Activated T-cell treated with anti-CD3 and anti-CD28 coated beads, Interleukin-2, amount 50 U/mL, for 72 hours (primary cell): ENCODE measurements around the gene STX12. TPM values are rescaled to one million over a fixed set of nuclear protein-coding genes. Genes with fewer than 3 reads are reported as not detected.
"Not testable (repeated sequence)": the region's sequence is repeated elsewhere in the genome, so short reads cannot be mapped to it uniquely, and the experiment has no call there.

Source experiments
- ATAC-seq, 2 donors: fragments of 150-1000 bp; cut with Tn5 transposase; replicated peaks in 1 of 2; 2 replicates each; pipeline ENCODE4 v1.10.0; 2021; ENCODE audit warnings: moderate library complexity in 2 of 2, mild to moderate bottlenecking in 1 of 2
- DNase-seq, 2 donors: peaks; one replicate each; pipeline ENCODE4 v3.0.0; 2021 to 2022; ENCODE audit warnings: mixed read lengths in 1 of 2
- H3K27ac Mint-ChIP-seq: one replicate; pipeline ENCODE4 v1.8.0; 2022; ENCODE audit warnings: mild to moderate bottlenecking, moderate library complexity, mixed read lengths
- H3K27me3 Mint-ChIP-seq: one replicate; pipeline ENCODE4 v1.8.0; 2022; ENCODE audit warnings: low read depth, mixed read lengths
- H3K36me3 Mint-ChIP-seq, 2 donors: one replicate each; pipeline ENCODE4 v1.8.0; 2022; ENCODE audit warnings: mixed read lengths in 2 of 2, mild to moderate bottlenecking in 1 of 2; ENCODE audit not compliant: insufficient read depth in 2 of 2
- H3K4me1 Mint-ChIP-seq: one replicate; pipeline ENCODE4 v1.8.0; 2022; ENCODE audit warnings: low read depth, mixed read lengths
- H3K4me3 Mint-ChIP-seq, 2 donors: one replicate each; pipeline ENCODE4 v1.8.0; 2022; ENCODE audit warnings: mild to moderate bottlenecking in 2 of 2, mixed read lengths in 2 of 2, moderate library complexity in 2 of 2
- H3K9me3 Mint-ChIP-seq, 2 donors: one replicate each; pipeline ENCODE4 v1.8.0; 2022; ENCODE audit warnings: mixed read lengths in 2 of 2
- total RNA-seq, 2 donors: library from RNA; stranded (reverse); gene quantifications; one replicate each; pipeline ENCODE4 v1.2.3, GENCODE V29; 2022

The STX12 gene
- total RNA-seq, 2 donors from 2014 or later = 24.7 to 25.0 TPM

- ATAC-seq = no peak
- H3K4me1 Mint-ChIP-seq = peaks cover 12% of the 10 kb centered on the region
- no peaks in the 10 kb centered on the region for H3K27me3 Mint-ChIP-seq
- DNase-seq = no peak
- peaks cover 2 to 4% of the 10 kb centered on the region in 2 donors for H3K36me3 Mint-ChIP-seq
- no peak overlapping the region for H3K4me3 Mint-ChIP-seq
- H3K27ac Mint-ChIP-seq = no peak overlapping the region
- no peaks in the 10 kb centered on the region for H3K9me3 Mint-ChIP-seq
Measured at GRCh38 chr1:27784700-27785099, 11.7 kb downstream of the STX12 start.

- Mint-ChIP-seq H3K36me3 (peaks cover 2 to 9% of the 10 kb centered on the region in 2 donors), H3K9me3 (no peaks in the 10 kb centered on the region), H3K27ac (peak overlapping the region; percentile 72), H3K4me3 (no peak overlapping the region), H3K4me1 (peaks cover 6% of the 10 kb centered on the region), H3K27me3 (no peaks in the 10 kb centered on the region)
- DNase-seq (no peak), ATAC-seq (no peak)
Measured at GRCh38 chr1:27785781-27786455, 12.9 kb downstream of the STX12 start.

- DNase-seq (no peak), ATAC-seq (no peak)
- H3K27me3 Mint-ChIP-seq = no peaks in the 10 kb centered on the region
- H3K4me1 Mint-ChIP-seq = peaks cover 6% of the 10 kb centered on the region
- H3K27ac Mint-ChIP-seq = no peak overlapping the region
- H3K36me3 Mint-ChIP-seq = peaks cover 2 to 9% of the 10 kb centered on the region in 2 donors
- H3K4me3 Mint-ChIP-seq = no peak overlapping the region
- no peaks in the 10 kb centered on the region for H3K9me3 Mint-ChIP-seq
Measured at GRCh38 chr1:27787895-27788294, 14.9 kb downstream of the STX12 start.

GRCh38 chr1:27789540-27790041, 16.6 kb downstream of the STX12 start:
- ATAC-seq = no peak
- H3K4me3 Mint-ChIP-seq = no peak overlapping the region
- H3K36me3 Mint-ChIP-seq = peaks cover 2 to 13% of the 10 kb centered on the region in 2 donors
- no peaks in the 10 kb centered on the region for H3K27me3 Mint-ChIP-seq
- H3K9me3 Mint-ChIP-seq = no peaks in the 10 kb centered on the region
- DNase-seq = no peak
- peaks cover 6% of the 10 kb centered on the region for H3K4me1 Mint-ChIP-seq
- H3K27ac Mint-ChIP-seq = no peak overlapping the region

- H3K36me3 Mint-ChIP-seq = peaks cover 2 to 13% of the 10 kb centered on the region in 2 donors
- not testable (repeated sequence) for H3K4me1 Mint-ChIP-seq, H3K4me3 Mint-ChIP-seq, H3K27ac Mint-ChIP-seq, DNase-seq, H3K27me3 Mint-ChIP-seq, ATAC-seq, H3K9me3 Mint-ChIP-seq
Measured at GRCh38 chr1:27790270-27790669, 17.3 kb downstream of the STX12 start.

- DNase-seq (no peak), ATAC-seq (no peak)
- H3K9me3 Mint-ChIP-seq = no peaks in the 10 kb centered on the region
- no peak overlapping the region for H3K4me3 Mint-ChIP-seq
- H3K27ac Mint-ChIP-seq = no peak overlapping the region
- H3K36me3 Mint-ChIP-seq = peaks cover 9 to 19% of the 10 kb centered on the region in 2 donors
- peaks cover 8% of the 10 kb centered on the region for H3K4me1 Mint-ChIP-seq
- H3K27me3 Mint-ChIP-seq = no peaks in the 10 kb centered on the region
Measured at GRCh38 chr1:27795601-27796000, 22.6 kb downstream of the STX12 start.

- Mint-ChIP-seq H3K27me3 (no peaks in the 10 kb centered on the region), H3K4me3 (no peak overlapping the region), H3K9me3 (no peaks in the 10 kb centered on the region), H3K27ac (no peak overlapping the region), H3K36me3 (peaks cover 13 to 25% of the 10 kb centered on the region in 2 donors), H3K4me1 (no peaks in the 10 kb centered on the region)
- ATAC-seq (peak in 1 of 2 donors; percentile 48), DNase-seq (peak in 1 of 2 donors; percentile 5)
Measured at GRCh38 chr1:27804791-27805190, 31.8 kb downstream of the STX12 start.

- peak overlapping the region; percentile 18 for H3K27ac Mint-ChIP-seq
- no peaks in the 10 kb centered on the region for H3K27me3 Mint-ChIP-seq
- ATAC-seq (no peak), DNase-seq (no peak)
- H3K9me3 Mint-ChIP-seq = no peaks in the 10 kb centered on the region
- H3K4me3 Mint-ChIP-seq = no peak overlapping the region
- peaks cover under 1% of the 10 kb centered on the region for H3K4me1 Mint-ChIP-seq
- peaks cover 11 to 24% of the 10 kb centered on the region in 2 donors for H3K36me3 Mint-ChIP-seq
Measured at GRCh38 chr1:27806758-27807157, 33.7 kb downstream of the STX12 start.

GRCh38 chr1:27807385-27807784, 34.4 kb downstream of the STX12 start:
- no peak for ATAC-seq
- peak overlapping the region; percentile 57 for H3K27ac Mint-ChIP-seq
- no peaks in the 10 kb centered on the region for H3K9me3 Mint-ChIP-seq
- peaks cover 11 to 18% of the 10 kb centered on the region in 2 donors for H3K36me3 Mint-ChIP-seq
- H3K4me1 Mint-ChIP-seq = peaks cover 5% of the 10 kb centered on the region
- no peak overlapping the region for H3K4me3 Mint-ChIP-seq
- H3K27me3 Mint-ChIP-seq = no peaks in the 10 kb centered on the region
- no peak for DNase-seq

- not testable (repeated sequence) for H3K4me3 Mint-ChIP-seq, H3K27ac Mint-ChIP-seq, DNase-seq, H3K27me3 Mint-ChIP-seq, H3K9me3 Mint-ChIP-seq, ATAC-seq, H3K4me1 Mint-ChIP-seq
- H3K36me3 Mint-ChIP-seq = peaks cover 9 to 11% of the 10 kb centered on the region in 2 donors
Measured at GRCh38 chr1:27808131-27808530, 35.1 kb downstream of the STX12 start.

- H3K27ac Mint-ChIP-seq = no peak overlapping the region
- H3K4me3 Mint-ChIP-seq = no peak overlapping the region
- no peak for ATAC-seq
- H3K9me3 Mint-ChIP-seq = no peaks in the 10 kb centered on the region
- peaks cover 5% of the 10 kb centered on the region for H3K4me1 Mint-ChIP-seq
- H3K36me3 Mint-ChIP-seq = peaks cover 3 to 4% of the 10 kb centered on the region in 2 donors
- DNase-seq = no peak
- no peaks in the 10 kb centered on the region for H3K27me3 Mint-ChIP-seq
Measured at GRCh38 chr1:27809883-27810282, 36.9 kb downstream of the STX12 start.

GRCh38 chr1:27811741-27812500, 38.9 kb downstream of the STX12 start:
- peak; percentile 22 to 84 for ATAC-seq
- H3K9me3 Mint-ChIP-seq = no peaks in the 10 kb centered on the region

GRCh38 chr1:27816921-27817630, 44.1 kb downstream of the STX12 start:
- no peaks in the 10 kb centered on the region for H3K27me3 Mint-ChIP-seq
- no peak for DNase-seq
- no peak overlapping the region for H3K27ac Mint-ChIP-seq
- H3K4me1 Mint-ChIP-seq = peaks cover 1% of the 10 kb centered on the region
- H3K9me3 Mint-ChIP-seq = no peaks in the 10 kb centered on the region
- ATAC-seq = no peak
- H3K4me3 Mint-ChIP-seq = no peak overlapping the region
- peaks cover 0 to 13% of the 10 kb centered on the region in 2 donors for H3K36me3 Mint-ChIP-seq

More at GRCh38 chr1:27811741-27812500, 38.9 kb downstream of the STX12 start:
- Mint-ChIP-seq H3K4me1 (peaks cover 5% of the 10 kb centered on the region), H3K4me3 (peak overlapping the region in 1 of 2 donors; percentile 7), H3K36me3 (peaks cover 0 to 8% of the 10 kb centered on the region in 2 donors), H3K27me3 (no peaks in the 10 kb centered on the region), H3K27ac (no peak overlapping the region)
- peak in 1 of 2 donors; percentile 18 for DNase-seq
